ENCODE results near the gene ACAA2. TPM values are rescaled to one million over a fixed set of nuclear protein-coding genes. Genes with fewer than 3 reads are reported as not detected.

The ACAA2 gene
- total and polyA plus RNA-seq, 2 of the 8 experiments (the other 6 are each of a cell fraction or from before 2014, with no cell fraction given), result 63.4 to 151 TPM

DNA sequence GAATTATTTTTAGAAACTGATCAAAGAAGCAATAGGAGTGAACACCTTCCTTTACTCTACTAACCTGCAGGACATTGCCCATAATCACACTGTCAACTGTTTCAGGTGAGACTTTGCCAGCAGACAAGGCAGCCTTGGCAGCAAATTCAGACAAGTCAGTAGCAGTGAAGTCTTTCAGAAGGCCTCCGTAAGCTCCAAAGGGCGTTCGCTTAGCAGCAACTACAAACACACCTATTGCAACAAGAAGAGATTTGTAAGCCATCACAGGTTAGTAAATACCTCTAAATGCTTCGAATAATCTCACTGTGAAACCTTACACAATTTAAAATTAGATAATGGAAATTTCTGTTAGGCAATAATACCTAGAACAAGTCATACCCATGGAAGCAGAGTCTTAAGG, 10.7 kb downstream of the ACAA2 start:
- H3K4me1 ChIP-seq (replicated peaks in 1 of 4; ENCODE audit: control insufficient read depth in 3 of 4, insufficient read depth in 4 of 4, low read length in 3 of 4), result no peaks in the 10 kb centered on the region
- WGBS, 2 experiments (ENCODE audit: extremely low coverage in 1 of 2, insufficient coverage in 1 of 2, insufficient read length in 1 of 2, insufficient replicate concordance in 2 of 2, low coverage in 1 of 2, low lambda C conversion rate in 2 of 2, missing lambda C conversion rate in 1 of 2), result 96% methylated on average over 4 of the region's 4 CpGs; no CpG with 5 or more reads in 1 of the 2 experiments
- no peak overlapping the region for H3K4me2 ChIP-seq (ENCODE audit: insufficient read depth in 1 of 2, low read depth in 2 of 2, low read length in 2 of 2)
- peaks cover 0 to 10% of the 10 kb centered on the region in 2 experiments; a peak in 1 of 4 replicates for H3K9me3 ChIP-seq (ENCODE audit: insufficient read depth in 2 of 2, low read depth in 1 of 2, low read length in 1 of 2)
- no peaks in the 10 kb centered on the region for H3K27me3 ChIP-seq (replicated peaks in 1 of 4; ENCODE audit: control insufficient read depth in 3 of 4, extremely low read depth in 1 of 4, insufficient read depth in 3 of 4, low read length in 3 of 4)
- no peak overlapping the region for H2BK12ac ChIP-seq (ENCODE audit: low read depth, low read length)
- no peak overlapping the region for H4K5ac ChIP-seq (ENCODE audit: insufficient read length, low read depth, low read length)
- H4K20me1 ChIP-seq (replicated peaks in 1 of 2; ENCODE audit: control insufficient read depth in 1 of 2, insufficient read depth in 2 of 2, low read length in 2 of 2), result peaks cover 1 to 4% of the 10 kb centered on the region in 2 experiments
- DNase-seq (ENCODE audit: low read depth in 1 of 2, low spot score in 2 of 2), result no peak
- H3K79me2 ChIP-seq (ENCODE audit: control insufficient read depth in 1 of 2, insufficient read depth in 2 of 2, low read length in 2 of 2), result peaks cover 8 to 53% of the 10 kb centered on the region in 2 experiments
- H3K9ac ChIP-seq (replicated peaks in 1 of 4; ENCODE audit: extremely low read depth in 1 of 4, low read depth in 3 of 4, low read length in 3 of 4), result no peak overlapping the region
- H4K8ac ChIP-seq (ENCODE audit: extremely low read depth, insufficient read depth, low read length), result no peak overlapping the region
- H3K23ac ChIP-seq (ENCODE audit: insufficient read length), result no peak overlapping the region
- H2AFZ ChIP-seq (ENCODE audit: low read length), result no peak overlapping the region
- H3K4ac ChIP-seq (replicated peaks; ENCODE audit: insufficient read length, low read depth, low read length), result no peak overlapping the region
- ChIA-PET POLR2A (ENCODE audit: partially characterized antibody) (interaction anchor here (0.7 kb wide), 1 partner anchor 262 kb away, joined by 3 read pairs; no protein-coding TSS in a partner anchor), CTCF (ENCODE audit: partially characterized antibody) (no interaction called here)
- H2BK15ac ChIP-seq (ENCODE audit: low read length), result no peak overlapping the region
- H3K56ac ChIP-seq (replicated peaks; ENCODE audit: insufficient read length, low read depth, low read length), result no peak overlapping the region
- H2AK5ac ChIP-seq (ENCODE audit: low read depth, low read length), result no peak overlapping the region
- H3K27ac ChIP-seq (ENCODE audit: low read depth, low read length), result no peak overlapping the region
- H3K79me1 ChIP-seq (ENCODE audit: low read depth, low read length), result peaks cover 2% of the 10 kb centered on the region
- H3K23me2 ChIP-seq (ENCODE audit: low read depth, low read length), result no peaks in the 10 kb centered on the region
- no peak for FAIRE-seq
- no peak overlapping the region for H2BK5ac ChIP-seq (ENCODE audit: low read depth, low read length)
- no peak overlapping the region for H2BK20ac ChIP-seq (ENCODE audit: low read length)
- no peak overlapping the region for H3K18ac ChIP-seq (ENCODE audit: extremely low read depth, low read length)
- H3K4me3 ChIP-seq (ENCODE audit: extremely low read depth in 1 of 4, insufficient read depth in 2 of 4, low read depth in 3 of 4, low read length in 4 of 4), result no peak overlapping the region
- no peak overlapping the region for H2BK120ac ChIP-seq (replicated peaks; ENCODE audit: low read depth, low read length)
- no peak overlapping the region for H4K91ac ChIP-seq (replicated peaks; ENCODE audit: insufficient read length, low read length)
- H3K14ac ChIP-seq (ENCODE audit: insufficient read length), result no peak overlapping the region
- H3K36me3 ChIP-seq (ENCODE audit: control insufficient read depth in 2 of 4, insufficient read depth in 4 of 4, low read length in 3 of 4), result peaks cover 0 to 29% (median 13%) of the 10 kb centered on the region in 4 experiments; a peak in 6 of 8 replicates
- TF ChIP-seq RNF2 (IDR thresholded peaks at IDR 0.05; ENCODE audit: borderline replicate concordance, low read depth, low read length, missing control alignments, poor library complexity, severe bottlenecking) (no peak), GTF2F1 (IDR thresholded peaks at IDR 0.05; ENCODE audit: borderline replicate concordance, low read depth, low read length) (no peak), SUZ12 (IDR thresholded peaks at IDR 0.05; ENCODE audit: low read length) (no peak), CEBPB (IDR thresholded peaks at IDR 0.05; ENCODE audit: low read depth, low read length) (no peak), BACH1 (IDR thresholded peaks at IDR 0.05; ENCODE audit: low read length) (no peak), SIX5 (IDR thresholded peaks at IDR 0.05; ENCODE audit: low read depth, low read length) (no peak), HDAC6 (IDR thresholded peaks at IDR 0.05; ENCODE audit: low read depth, low read length) (no peak), SAP30 (IDR thresholded peaks at IDR 0.05; ENCODE audit: insufficient read depth, insufficient replicate concordance, low read length) (no peak), EP300 (IDR thresholded peaks at IDR 0.05; ENCODE audit: borderline replicate concordance in 1 of 2, low read depth in 2 of 2, low read length in 2 of 2) (no peak), CBX5 (IDR thresholded peaks at IDR 0.05; ENCODE audit: low read depth, low read length) (no peak), KDM4A (IDR thresholded peaks at IDR 0.05; ENCODE audit: low read depth, low read length, severe bottlenecking) (no peak), KDM1A (IDR thresholded peaks at IDR 0.05; ENCODE audit: borderline replicate concordance, low read length) (no peak)
- TF ChIP-seq, protein P1, sequence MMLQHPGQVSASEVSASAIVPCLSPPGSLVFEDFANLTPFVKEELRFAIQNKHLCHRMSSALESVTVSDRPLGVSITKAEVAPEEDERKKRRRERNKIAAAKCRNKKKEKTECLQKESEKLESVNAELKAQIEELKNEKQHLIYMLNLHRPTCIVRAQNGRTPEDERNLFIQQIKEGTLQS (IDR thresholded peaks at IDR 0.05; ENCODE audit: insufficient read depth, low read depth, low read length), result no peak
